KBM-7 (cell line): ENCODE measurements around the gene RASA4.
"Not testable (repeated sequence)": the region's sequence is repeated elsewhere in the genome, so short reads cannot be mapped to it uniquely, and the experiment has no call there.

Experiments
- DNase-seq: peaks from one replicate; pipeline ENCODE4 v3.0.0-alpha.2; 2015
- in situ Hi-C: fragments of 300-500 bp; cut with MboI; formaldehyde crosslinking; loops from 2 replicates; pipeline ENCODE4 v1.14.3; 2020; ENCODE audit warnings: low sequenced_read_pairs, low pct_unique_long_range_greater_than_20kb, mixed read lengths

Gene RASA4

DNA sequence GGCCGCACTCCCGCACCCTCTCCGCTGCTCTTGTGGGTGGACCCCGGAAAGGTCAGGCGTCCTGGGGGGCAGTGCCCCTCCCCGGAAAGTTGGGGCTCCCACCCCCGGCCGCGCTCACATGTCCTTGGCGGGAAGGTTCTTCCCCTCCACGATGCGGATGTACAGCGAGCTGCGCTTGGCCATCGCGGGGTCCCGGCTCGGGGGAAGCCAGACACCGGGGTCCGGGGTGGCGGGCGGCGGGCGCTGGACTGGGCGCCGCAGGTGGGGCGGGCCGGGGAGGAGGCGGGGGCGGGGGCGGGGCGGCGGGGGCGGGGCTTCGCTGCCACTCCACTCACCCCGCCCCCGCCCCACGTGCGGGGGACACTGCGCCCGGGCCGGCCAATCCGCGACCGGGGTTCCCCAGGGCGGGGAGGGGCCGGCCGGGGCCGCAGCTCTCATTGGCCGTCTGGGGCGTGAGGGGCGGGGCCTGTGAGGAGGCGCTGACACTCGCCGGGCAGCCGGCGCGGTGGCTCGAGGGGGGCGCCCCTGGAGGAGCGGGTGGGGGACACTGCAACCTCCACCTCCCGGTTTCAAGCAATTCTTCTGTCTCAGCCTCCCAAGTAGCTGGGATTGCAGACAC, at the start of gene RASA4:
RASA4 (minus strand) TSS at position 250 of the 619 bp plus-strand sequence; CDS start at position 183, 67 bp downstream.
- in situ Hi-C loops, DNase-seq: not testable (repeated sequence)

DNA sequence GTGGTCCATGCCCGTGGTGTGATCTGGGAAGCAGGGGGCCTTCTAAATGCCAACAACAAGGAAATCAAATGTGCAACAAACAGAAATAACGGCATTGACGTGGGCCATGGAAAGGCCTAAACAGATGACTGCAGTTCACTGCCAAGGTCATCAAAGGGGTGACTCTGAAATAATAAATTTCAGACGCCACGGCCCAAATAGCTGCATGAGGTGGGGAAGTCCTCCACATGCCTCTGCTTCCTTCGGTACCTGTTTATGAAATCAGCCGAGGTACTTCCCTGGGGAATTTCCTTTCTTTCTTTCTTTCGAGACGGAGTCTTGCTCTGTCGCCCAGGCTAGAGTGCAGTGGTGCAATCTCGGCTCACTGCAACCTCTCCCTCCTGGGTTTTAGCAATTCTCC, 48.2 kb upstream of the RASA4 start:
- in situ Hi-C loops: not testable (repeated sequence)

DNA sequence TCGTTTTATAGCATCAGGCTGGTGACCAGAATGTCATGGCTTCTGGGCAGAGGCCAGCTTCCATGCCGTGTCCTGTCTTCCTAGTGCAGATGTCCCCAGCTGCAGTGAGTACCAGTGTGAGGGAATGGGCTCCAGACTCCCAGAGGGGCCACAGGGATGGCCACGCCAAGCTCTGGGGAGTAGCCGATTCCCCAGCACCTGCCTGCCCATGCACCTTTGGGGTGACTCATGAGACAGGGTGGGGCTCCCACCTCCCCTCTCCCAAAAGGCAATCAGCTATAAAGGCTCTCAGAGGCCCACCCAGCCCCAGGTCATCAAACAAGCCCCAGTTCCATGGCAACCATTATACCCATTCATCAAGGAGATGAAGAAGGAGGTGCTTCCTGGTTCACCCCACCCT, 33.4 kb upstream of the RASA4 start, which contains the start of gene SPDYE2B:
SPDYE2B (plus strand) TSS at position 396 of the 400 bp plus-strand sequence. CDS start 2,030 bp downstream, outside the sequence.
- in situ Hi-C loops, DNase-seq: not testable (repeated sequence)

More for the DNA sequence above, 48.2 kb upstream of the RASA4 start:
- DNase-seq: not testable (repeated sequence)

DNA sequence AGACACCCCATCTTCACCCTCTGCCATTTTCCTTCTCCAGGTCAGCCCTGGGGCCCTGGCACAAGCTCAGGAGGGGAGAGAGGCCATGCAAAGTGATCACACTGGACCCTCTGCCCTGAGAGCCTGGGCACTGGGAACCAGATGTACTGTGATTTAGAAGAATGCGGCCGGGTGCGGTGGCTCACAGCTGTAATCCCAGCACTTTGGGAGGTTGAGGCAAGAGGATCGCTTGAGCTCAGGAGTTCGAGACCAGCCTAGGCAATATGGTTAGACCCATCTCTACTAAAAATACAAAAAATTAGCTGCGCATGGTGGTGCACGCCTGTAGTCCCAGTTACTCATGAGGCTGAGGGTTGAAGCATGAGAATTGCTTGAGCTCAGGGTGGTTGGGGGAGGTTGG, 31.3 kb upstream of the RASA4 start:
- DNase-seq, in situ Hi-C loops: not testable (repeated sequence)

DNA sequence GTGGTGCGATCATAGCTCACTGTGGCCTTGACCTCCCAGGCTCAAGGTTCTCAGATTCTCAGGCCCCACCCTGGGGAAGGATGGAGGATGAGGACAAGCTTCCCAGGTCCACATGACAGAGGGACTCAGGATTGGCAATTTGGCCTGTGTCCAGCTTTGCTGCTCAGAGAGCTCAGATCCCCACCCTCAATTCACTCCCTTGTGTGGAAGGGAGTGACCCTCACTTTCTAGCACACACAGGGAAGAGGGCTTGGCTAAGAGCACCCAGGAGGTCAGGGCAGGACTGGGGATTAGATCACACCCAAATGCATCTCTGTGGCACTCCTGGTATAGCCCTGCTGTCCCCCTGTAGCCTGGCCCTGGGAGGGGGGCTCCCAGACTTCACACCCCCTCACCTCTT, 26.8 kb upstream of the RASA4 start:
- in situ Hi-C loops, DNase-seq: not testable (repeated sequence)

DNA sequence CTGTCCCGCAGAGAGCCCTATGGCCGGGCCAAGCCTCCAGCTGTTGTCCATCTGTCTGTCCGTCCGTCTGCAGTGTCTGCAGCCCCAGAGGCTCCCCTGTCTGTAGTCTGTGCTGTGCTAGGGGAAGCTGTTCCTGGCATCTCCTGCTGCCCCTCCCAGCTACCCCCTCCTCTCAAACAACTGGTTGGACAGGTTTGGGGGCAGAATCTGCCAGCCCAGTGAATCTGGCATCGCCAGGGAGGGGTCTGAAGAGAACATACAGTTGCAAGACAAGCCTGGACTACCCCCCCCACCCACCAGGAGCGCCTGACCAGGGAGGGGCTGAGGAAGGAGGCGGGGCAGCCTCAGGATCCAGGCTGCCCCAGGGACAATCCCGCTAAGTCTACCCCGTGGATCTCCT, 26.1 kb upstream of the RASA4 start, which contains the start of gene UPK3BL1:
UPK3BL1 (minus strand) TSS at position 101 of the 400 bp plus-strand sequence; CDS start at position 51, 50 bp downstream.
- DNase-seq, in situ Hi-C loops: not testable (repeated sequence)

DNA sequence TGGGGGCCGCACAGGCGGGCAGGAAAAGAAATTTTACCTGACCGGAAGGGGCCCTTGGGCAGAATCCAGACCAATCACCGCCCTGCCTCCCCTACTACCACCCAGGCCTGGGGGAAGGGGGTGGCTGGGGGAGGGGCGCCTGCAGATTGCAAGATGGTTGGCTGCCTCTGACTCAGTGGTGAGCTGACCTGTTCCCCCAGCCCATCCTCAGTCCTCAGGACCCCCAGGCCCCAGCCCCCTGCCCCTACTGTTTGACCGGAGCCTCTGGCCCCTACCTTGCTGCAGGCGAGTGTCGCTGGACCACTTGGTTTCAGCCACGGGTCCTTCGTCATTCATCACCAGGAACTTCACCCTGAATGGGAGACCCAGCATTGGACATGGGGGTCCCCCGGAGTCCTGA, 22.3 kb upstream of the RASA4 start:
- in situ Hi-C loops, DNase-seq: not testable (repeated sequence)

DNA sequence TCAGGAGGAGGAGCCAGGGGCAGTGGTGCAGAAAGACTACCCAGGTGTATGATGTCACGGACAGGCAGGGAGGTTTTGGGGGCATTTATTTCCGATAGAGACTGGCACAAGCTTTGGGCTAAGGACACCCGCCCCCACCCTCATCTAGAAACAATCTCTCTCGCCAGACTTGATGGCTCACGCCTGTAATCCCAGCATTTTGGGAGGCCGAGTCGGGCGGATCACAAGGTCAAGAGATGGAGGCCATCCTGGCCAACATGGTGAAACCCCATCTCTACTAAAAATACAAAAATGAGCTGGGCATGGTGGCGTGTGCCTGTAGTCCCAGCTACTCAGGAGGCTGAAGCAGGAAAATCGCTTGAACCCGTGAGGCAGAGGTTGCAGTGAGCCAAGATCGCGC, 20.4 kb upstream of the RASA4 start:
- DNase-seq, in situ Hi-C loops: not testable (repeated sequence)

DNA sequence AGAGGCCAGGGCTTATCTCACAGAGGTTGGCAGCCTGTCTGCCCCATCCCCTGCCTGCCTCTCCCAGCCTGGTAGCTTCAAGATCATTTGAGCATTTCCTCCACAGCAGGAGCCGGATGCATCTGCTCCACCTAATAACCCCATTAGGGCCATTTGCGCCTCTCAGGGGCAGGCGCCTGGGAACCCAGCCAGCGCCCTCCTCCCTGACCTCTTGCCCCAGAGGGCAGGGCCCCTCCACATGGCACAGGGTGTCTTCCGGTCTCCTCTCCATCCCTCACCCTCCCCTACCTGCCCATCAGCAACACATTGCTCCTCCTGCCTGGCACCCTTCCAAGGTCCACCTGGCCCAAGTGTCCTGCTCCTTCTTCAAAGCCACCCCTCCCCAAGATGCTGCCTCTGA, 18.8 kb upstream of the RASA4 start:
- in situ Hi-C loops, DNase-seq: not testable (repeated sequence)

DNA sequence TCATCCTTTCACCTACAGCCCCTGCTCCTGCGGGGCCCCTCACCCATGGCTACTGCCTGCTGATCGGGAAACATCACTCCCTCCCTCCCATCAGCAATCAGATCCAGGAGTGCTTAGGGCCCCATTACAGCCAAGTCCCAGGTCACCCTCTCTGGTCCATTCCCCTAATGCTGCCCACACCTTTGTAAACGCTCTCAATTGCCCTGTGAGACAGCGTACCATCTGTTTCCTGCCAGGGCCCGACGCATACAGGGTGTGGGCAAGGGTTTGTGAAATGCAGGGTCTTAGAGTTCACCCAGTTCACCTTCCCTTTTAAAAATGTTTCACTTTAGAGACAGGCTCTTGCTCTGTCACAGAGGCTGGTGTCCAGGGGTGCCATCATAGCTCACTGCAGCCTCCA, 17.7 kb upstream of the RASA4 start:
- DNase-seq, in situ Hi-C loops: not testable (repeated sequence)

DNA sequence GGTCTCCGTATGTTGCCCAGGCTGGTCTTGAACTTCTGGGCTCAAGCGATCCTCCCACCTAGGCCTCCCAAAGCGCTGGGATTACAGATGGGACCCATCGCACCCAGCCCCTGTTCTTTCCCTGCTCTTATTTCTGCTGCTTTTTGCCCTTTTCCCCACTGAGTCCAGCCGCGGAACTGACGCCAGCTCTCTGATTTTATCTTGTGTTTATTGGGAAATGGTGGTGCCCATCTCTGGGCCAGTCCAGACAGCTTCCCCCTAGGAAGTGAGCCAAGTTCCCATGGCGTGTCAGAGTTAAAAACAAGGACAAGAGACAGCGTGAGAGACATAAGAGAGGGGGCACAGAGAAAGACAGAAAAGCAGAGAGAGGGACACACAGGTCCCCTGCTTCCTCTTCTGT, 14.1 kb upstream of the RASA4 start:
- DNase-seq, in situ Hi-C loops: not testable (repeated sequence)

DNA sequence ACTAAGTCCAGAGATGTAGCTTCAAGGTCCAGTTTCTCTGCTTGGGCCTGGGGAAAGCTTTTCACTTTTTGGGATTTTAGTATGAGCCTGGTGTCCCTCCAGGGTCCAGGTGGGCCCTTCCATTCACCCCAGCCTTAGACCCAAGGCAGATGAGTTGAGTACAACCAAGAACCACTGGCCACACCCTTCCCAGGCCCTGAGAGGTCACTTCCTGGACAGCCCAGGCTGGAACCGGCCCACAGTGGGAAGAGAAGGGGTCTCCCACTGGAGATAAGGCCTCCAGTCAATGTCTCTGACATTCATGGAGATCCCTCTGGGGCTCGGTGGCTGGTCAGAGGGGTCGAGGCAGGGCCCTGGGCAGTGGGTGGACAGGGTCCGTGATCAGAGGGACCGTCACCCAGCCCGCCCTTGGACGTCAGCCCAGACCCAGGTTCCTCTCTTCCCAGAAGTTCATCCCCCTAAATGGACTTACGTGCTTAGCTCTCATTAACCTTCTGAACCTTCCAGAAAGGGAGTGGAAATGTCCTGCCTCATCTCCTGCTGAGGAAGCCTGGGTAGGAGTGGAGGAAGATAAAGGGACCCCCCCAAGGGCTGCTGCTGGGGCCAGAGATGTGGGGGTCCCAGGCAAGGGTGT, 10.8 kb upstream of the RASA4 start:
- DNase-seq, in situ Hi-C loops: not testable (repeated sequence)

DNA sequence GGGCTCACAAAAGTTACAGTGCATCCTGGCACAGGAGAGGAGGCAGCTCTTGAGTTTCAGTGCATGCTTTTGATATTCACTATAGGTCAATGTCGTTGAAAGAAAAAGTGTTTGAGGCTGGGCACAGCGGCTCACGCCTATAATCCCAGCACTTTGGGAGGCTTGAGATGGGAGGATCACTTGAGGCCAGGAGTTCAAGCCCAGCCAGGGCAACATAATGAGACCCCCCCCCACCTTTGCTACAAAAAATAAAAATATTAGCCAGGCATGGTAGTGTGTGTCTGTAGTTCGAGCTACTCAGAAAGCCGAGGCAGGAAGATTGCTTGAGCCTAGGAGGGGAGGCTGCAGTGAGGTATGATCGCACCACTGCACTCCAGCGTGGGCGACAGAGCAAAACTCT, 1.6 kb upstream of the RASA4 start:
- in situ Hi-C loops: not testable (repeated sequence)

DNA sequence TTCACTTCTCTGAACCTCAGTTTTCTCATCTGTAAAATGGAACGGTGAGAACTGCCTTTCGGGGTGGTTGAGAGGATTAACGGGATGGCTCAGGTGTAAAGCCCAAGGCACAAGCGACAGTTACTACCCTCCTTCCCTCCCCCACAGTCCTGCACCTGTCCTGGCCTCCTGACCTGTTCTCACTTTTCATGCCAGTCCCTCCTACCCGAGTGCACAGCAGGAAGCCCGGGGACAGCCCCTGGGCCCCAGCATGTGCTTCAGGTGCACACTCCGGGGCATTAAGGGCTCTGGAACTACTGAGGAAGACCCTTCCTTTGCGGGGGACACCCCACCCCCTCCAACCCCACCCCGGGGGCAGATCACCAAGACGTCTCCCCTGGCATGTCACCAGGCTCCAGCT, 626 bp downstream of the RASA4 start:
- DNase-seq, in situ Hi-C loops: not testable (repeated sequence)

More for the DNA sequence above, 1.6 kb upstream of the RASA4 start:
- DNase-seq: not testable (repeated sequence)

DNA sequence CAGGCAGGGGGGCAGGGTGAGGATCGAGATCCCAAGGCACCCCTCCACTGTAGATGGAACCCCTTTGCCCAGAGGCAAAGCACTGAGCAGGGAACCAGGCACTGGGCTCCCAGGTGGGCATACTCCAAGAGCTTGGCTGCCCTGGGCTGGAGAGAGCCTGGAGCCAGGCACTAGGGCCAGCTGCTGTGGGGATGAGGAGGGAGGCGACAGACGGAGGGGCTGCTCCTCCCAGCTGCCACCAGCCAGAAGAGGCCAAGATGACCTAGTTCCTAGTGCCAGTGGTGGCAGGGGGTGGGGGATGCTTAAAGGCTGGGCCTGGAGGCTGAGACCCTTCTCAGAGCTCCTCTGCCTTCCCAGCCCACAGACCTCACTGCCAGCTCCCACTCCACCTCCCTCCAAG, 1.7 kb downstream of the RASA4 start:
- DNase-seq, in situ Hi-C loops: not testable (repeated sequence)

DNA sequence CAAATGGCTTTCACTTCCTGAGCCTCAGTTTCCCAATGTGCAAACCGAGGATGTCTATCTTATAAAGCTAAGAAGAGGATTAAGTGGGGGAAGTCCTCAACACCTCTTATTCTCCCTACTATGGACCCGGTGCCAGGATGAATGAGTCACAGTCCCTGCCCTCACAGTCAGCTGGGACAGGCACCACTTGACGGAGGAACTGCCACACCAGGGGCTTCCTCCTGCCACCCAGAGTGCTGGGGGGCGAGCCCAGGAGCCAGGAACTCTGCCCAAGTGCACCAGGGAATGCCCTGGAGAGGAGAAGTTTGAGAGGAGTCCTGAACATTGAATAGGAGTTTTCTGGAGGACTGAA, 2.2 kb downstream of the RASA4 start:
- in situ Hi-C loops, DNase-seq: not testable (repeated sequence)

DNA sequence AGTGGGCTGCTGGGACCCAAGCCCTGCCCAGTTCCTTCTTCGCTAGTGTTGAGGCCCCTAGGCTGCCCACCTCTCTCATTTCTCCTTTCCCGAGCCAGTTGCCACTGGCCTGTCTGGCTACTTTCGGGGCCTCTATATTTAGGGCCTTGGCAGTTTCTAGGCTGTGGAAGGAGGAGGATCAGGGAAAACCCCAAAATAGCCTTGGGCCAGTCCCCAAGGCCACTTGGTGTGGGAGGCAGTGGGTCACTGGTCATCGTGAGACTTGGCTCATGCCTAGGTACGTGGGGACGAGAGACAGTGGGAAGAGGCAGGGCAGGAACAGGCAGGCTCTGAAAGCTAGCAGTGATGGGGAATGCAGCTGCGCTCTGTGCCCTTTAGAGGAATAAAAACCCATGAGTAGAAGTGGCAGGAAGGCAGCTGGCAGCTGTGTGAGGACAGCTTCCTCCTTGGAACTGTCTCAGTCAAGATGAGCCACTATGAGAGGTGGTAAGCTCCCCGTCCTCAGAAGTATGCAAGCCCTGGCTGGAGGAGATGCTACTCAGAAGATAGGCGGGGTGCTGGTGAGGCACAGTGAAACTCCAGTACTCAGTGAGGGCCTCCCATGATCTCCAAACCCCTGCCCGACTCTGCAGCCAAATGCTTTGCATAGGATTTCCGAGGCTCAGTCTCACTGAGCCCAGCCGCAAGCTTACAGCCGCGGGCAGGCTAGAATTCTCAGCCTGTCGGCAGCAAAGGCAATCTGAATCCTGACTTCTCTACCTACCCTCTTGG, 2.8 kb downstream of the RASA4 start:
- in situ Hi-C loops, DNase-seq: not testable (repeated sequence)

DNA sequence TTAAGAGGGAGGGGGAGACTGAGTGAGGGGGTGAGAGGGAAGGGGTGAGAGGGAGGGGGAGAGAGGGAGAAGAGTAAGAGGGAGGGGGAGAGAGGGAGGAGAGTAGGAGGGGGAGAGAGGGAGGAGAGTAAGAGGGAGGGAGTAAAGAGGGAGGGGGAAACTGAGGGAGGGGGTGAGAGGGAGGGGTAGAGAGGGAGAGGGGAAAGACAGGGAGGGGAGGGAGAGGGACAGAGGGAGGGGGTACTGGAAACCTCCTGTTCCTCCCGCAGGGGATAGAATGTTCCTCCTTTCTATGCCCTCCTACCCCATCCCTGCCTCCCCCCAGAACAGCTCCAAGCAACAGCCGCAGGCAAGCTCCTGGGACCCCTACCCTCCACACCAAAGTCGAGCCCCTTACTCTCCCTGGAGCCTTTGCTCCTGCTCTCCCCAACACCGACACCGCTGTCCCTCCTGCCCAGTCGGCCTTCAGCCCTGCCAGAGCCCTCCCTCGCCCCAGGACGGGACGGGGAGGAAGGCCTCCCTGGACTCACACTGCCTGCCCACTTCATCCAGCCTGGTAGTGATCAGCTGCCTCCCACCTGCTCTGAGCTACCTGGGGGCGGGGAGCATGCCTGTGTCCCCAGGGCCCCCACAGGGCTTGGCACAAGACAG, 4.8 kb downstream of the RASA4 start:
- in situ Hi-C loops, DNase-seq: not testable (repeated sequence)

DNA sequence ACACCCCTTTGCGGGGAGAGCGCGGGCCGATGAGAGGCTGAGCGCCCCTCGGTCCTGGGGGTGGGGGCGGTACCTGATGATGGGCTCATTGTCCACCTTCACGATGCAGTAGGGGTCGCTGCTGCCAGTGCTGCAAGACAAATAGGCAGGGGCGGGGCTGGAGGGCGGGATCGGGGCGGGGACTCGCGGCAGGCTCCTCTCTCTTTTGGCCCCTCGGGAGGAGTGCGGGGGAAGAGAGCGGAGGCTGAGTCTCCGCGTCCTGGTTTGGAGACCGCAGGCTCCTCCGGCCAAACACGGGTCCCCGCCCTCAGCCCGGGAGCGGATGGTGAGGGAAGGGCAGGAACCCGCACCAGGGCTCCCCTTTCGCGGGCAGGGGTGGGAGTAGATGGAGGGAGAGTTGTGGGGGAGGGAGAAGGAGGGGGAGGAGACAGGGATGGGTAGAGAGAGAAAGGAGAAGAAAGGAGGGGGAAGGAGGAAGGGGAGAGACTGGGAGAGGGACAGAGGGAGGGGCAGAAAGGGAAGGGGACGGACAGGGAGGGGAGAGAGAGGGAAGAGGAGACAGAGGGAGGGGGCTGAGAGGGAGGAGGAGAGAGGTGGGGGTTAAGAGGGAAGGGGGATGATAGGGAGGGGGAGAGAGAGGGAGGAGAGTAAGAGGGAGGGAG, 5.4 kb downstream of the RASA4 start:
- DNase-seq, in situ Hi-C loops: not testable (repeated sequence)
